GM12878 (cell line): ENCODE measurements around the gene LIFR. TPM values are rescaled to one million over a fixed set of nuclear protein-coding genes. Genes with fewer than 3 reads are reported as not detected.

Source experiments
- ATAC-seq: fragments of 200-7000 bp; cut with Tn5 transposase; 3 replicates; pipeline ENCODE4 v1.9.1; 2020; ENCODE audit warnings: mild to moderate bottlenecking, moderate library complexity
- BruUV-seq: library from RNA; stranded (reverse); fragments of 400-500 nt; replicated peaks from 2 replicates; lab custom pipeline; 2021; lab: Mats Ljungman, UMichigan
- CTCF ChIA-PET: fragments of 300-600 bp; sonication (Branson Sonifier 250); formaldehyde crosslinking; extraction: SDS; loops from one replicate; lab custom pipeline; 2021; ENCODE audit warnings: inconsistent platforms; lab: Yijun Ruan, JAX
- POLR2A ChIA-PET: fragments of 350-600 bp; formaldehyde crosslinking; extraction: SDS; loops from one replicate; lab custom pipeline; 2021; ENCODE audit warnings: inconsistent platforms; lab: Charles Lee
- RAD21 ChIA-PET: fragments of 300-600 bp; sonication (Branson Sonifier 250); formaldehyde crosslinking; loops from one replicate; lab custom pipeline; 2023; ENCODE audit warnings: antibody characterized with exemption; ENCODE audit not compliant: unreplicated experiment; lab: Charles Lee
- SMC1A ChIA-PET: fragments of 300-600 bp; sonication (Branson Sonifier 250); formaldehyde crosslinking; loops from one replicate; lab custom pipeline; 2023; ENCODE audit not compliant: unreplicated experiment, uncharacterized antibody; lab: Charles Lee
- DNase-seq: peaks from one replicate; pipeline ENCODE4 v3.0.0-alpha.2; 2011; ENCODE audit warnings: low read depth, low spot score
- FAIRE-seq: peaks from 3 replicates; lab custom pipeline; 2011; peaks lifted over from hg19 to GRCh38; lab: Jason Lieb, UNC
- H2AFZ ChIP-seq: 2 replicates; pipeline ENCODE4 v1.6.0; 2011; ENCODE audit warnings: low read depth, low read length, control low read depth; ENCODE audit not compliant: control insufficient read depth
- H3K27ac ChIP-seq: 2 replicates; pipeline ENCODE4 v1.5.1; 2011; ENCODE audit warnings: control low read depth; ENCODE audit not compliant: control insufficient read depth, insufficient read depth
- H3K27me3 ChIP-seq, 2 experiments: replicated peaks in 1 of 2; 2 replicates each; pipeline versions ENCODE4 v1.6.0 to v1.6.1; 2011; ENCODE audit warnings: low read length in 1 of 2; ENCODE audit not compliant: control insufficient read depth in 2 of 2, insufficient read depth in 2 of 2
- H3K36me3 ChIP-seq, 2 experiments: 2 replicates each; pipeline ENCODE4 v1.5.1; 2011; ENCODE audit warnings: low read length in 1 of 2; ENCODE audit not compliant: control insufficient read depth in 2 of 2, insufficient read depth in 2 of 2
- H3K4me1 ChIP-seq: 2 replicates; pipeline ENCODE4 v1.6.1; 2011; ENCODE audit warnings: mild to moderate bottlenecking, low read length, moderate library complexity, mixed read lengths; ENCODE audit not compliant: control insufficient read depth, insufficient read depth
- H3K4me2 ChIP-seq: 2 replicates; pipeline ENCODE4 v1.6.0; 2011; ENCODE audit warnings: control low read depth; ENCODE audit not compliant: control insufficient read depth, insufficient read depth
- H3K4me3 ChIP-seq: fragments of 200-600 bp; sonication (generic); 2 replicates; pipeline ENCODE4 v1.5.1; 2016
- H3K79me2 ChIP-seq: 2 replicates; pipeline ENCODE4 v1.6.0; 2011; ENCODE audit warnings: low read length; ENCODE audit not compliant: control insufficient read depth, insufficient read depth
- H3K9ac ChIP-seq: 2 replicates; pipeline ENCODE4 v1.8.0; 2011; ENCODE audit warnings: low read length, control low read depth, mixed read lengths; ENCODE audit not compliant: control insufficient read depth, insufficient read depth
- H3K9me3 ChIP-seq: replicated peaks from 3 replicates; pipeline ENCODE4 v1.5.1; 2011; ENCODE audit warnings: mild to moderate bottlenecking, low read length; ENCODE audit not compliant: control insufficient read depth, insufficient read depth
- H4K20me1 ChIP-seq: 2 replicates; pipeline ENCODE4 v1.6.0; 2011; ENCODE audit not compliant: control insufficient read depth, insufficient read depth
- JUNB ChIP-seq: IDR thresholded peaks from 2 replicates; pipeline ENCODE4 v1.6.1; 2016; ENCODE audit warnings: antibody characterized with exemption, mild to moderate bottlenecking
- KAT2A ChIP-seq: conservative IDR thresholded peaks from 2 replicates; pipeline ENCODE4 v1.6.1; 2011; ENCODE audit warnings: low read depth, low read length; ENCODE audit not compliant: control insufficient read depth
- RCOR1 ChIP-seq: conservative IDR thresholded peaks from 2 replicates; pipeline ENCODE4 v1.6.1; 2012; ENCODE audit warnings: low read depth, low read length, improper control_type of control experiment
- RUNX3 ChIP-seq: IDR thresholded peaks from 2 replicates; pipeline ENCODE4 v1.6.1; 2012; ENCODE audit warnings: low read length, inconsistent platforms
- SIX5 ChIP-seq: IDR thresholded peaks from 2 replicates; pipeline ENCODE4 v1.6.1; 2011; ENCODE audit warnings: mild to moderate bottlenecking, low read depth, low read length, moderate library complexity; ENCODE audit not compliant: severe bottlenecking
- YBX1 ChIP-seq: fragments of 450-650 bp; IDR thresholded peaks from 2 replicates; pipeline ENCODE4 v1.6.1; 2016; ENCODE audit warnings: antibody characterized with exemption
- WGBS: methylation state at CpG from one replicate; pipeline ENCODE4 v1.1.6; 2016; ENCODE audit warnings: low lambda C conversion rate; ENCODE audit not compliant: insufficient replicate concordance, insufficient coverage; ENCODE audit errors: missing lambda C conversion rate; 5-methylcytosine and 5-hydroxymethylcytosine counted together
- in situ Hi-C: fragments of 300-500 bp; cut with MboI; formaldehyde crosslinking; loops from 9 replicates; pipeline ENCODE4 v1.14.3; 2018; ENCODE audit warnings: mixed read lengths
- intact Hi-C: fragments of 100-400 bp; cut with micrococcal nuclease; formaldehyde crosslinking; loops from one replicate; pipeline ENCODE4 v1.14.2; 2022; ENCODE audit not compliant: unreplicated experiment
- polyA plus RNA-seq, 11 experiments: library from polyadenylated mRNA; depleted of rRNA in 4 of 11; unstranded in 6 of 11; stranded (reverse) in 5 of 11; fragments of >200 nt; fragmentation: Nextera tagmentation in 4 of 11; fragmentation: Illumina TruSeq in 1 of 11; extraction: Ambion mirVana in 4 of 11; extraction: Trizol in 1 of 11; gene quantifications; 1 replicate in 1 of 11; 2 replicates in 10 of 11; pipeline versions ENCODE4 v1.2.1 to v1.2.3, GENCODE V29; 2011 to 2016; ENCODE audit warnings: inconsistent platforms in 2 of 11, missing spikeins in 2 of 11, low read depth in 1 of 11
- total RNA-seq, 4 experiments: library from RNA; depleted of rRNA in 3 of 4; stranded (reverse); fragments of >200 nt in 3 of 4; fragmentation: Illumina TruSeq in 1 of 4; extraction: Trizol in 1 of 4; gene quantifications; 2 replicates each; pipeline versions ENCODE4 v1.2.1 to v1.2.3, GENCODE V29; 2013 to 2021
- TF ChIP-seq, protein P1 (sequence below): IDR thresholded peaks from 2 replicates; pipeline ENCODE4 v1.6.1; 2012; ENCODE audit warnings: low read depth, low read length, improper control_type of control experiment
- TF ChIP-seq, protein P2 (sequence below): fragments of 450-650 bp; IDR thresholded peaks from 2 replicates; pipeline ENCODE4 v1.6.1; 2017; ENCODE audit warnings: borderline replicate concordance

The LIFR gene
- total and polyA plus RNA-seq, 10 of the 15 experiments (the other 5 are each of a cell fraction or from before 2014, with no cell fraction given), result 0.10 TPM; not detected in 9

DNA sequence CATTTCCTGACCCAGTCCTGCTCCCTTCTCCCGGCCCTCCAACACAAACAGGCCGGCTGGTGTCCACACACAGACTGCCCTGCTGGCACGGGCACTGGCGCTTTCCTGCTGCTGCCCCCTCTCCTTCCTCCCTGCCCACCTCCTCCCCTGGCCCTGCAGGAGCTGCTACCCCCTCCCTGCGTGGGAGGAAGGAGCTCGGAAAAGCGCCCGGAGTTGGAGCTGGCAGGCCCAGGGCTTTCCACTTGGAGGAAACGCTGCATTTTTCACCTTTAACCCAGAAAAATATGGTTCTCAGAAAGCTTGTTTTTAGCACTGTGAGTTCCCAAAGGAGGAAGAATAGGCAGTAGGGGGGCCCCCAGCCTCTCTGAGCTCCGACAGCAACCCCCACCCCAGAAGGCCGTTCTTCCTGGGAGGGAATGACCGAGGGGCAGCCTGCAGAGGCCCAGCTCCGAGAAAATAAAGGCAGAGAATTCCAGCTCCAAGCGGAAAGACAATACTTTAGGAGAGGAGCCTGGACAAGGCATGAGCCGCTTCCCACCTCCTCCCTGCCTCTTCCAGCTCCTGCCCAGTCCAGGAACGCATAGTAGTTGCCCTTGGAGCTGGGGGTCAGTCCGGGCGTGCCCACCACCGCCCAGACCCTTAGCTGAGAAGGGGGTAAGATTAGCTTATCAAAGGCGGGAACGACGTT is 88.9 kb downstream of the LIFR start (continued):
- TF ChIP-seq JUNB, result no peak
- TF ChIP-seq YBX1, result no peak
- TF ChIP-seq, protein P1, sequence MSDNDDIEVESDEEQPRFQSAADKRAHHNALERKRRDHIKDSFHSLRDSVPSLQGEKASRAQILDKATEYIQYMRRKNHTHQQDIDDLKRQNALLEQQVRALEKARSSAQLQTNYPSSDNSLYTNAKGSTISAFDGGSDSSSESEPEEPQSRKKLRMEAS, result no peak

DNA sequence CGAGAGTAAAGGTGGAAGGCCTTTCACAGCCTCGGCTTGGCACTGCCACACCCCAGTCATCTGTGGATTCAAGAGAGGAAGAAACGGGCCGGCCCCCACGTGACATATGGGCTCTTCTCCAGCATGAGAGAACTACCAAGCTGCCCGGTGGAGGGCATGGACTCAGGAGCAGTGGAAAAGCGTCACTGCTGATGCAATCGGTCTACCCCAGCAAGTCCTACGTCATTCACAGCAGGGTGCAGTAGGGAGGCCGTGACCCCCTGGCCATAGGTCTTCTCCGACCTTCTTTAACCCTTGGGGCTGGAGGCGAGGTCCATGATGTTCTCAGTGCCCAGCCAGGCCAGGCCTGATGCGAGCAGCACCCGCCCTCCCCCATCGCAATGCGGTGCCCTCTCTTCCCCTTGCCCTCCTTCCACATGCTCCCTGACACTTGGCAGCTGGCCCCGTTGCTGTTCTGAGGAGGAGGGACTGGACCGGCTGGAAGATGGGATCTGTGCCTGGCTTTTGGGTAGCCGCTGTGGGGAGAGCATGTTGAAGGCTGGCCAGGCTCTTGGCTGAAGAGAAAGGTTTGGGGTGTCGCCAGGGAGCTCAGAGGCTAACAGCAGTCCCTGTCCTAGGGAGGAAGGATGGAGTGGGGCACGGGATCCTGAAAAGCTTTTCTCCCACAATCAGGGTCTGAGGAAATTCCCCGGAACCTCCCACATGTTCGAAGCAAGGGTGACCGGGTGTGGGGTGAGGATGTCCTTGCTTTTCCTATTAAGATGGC is 89.8 kb downstream of the LIFR start:
- 42% methylated on average over 23 of the region's 24 CpGs for WGBS
- Histone ChIP-seq H3K36me3 (no peaks in the 10 kb centered on the region), H3K9me3 (no peaks in the 10 kb centered on the region), H3K4me2 (no peak overlapping the region), H3K27ac (no peak overlapping the region), H3K4me3 (no peak overlapping the region), H3K9ac (no peak overlapping the region), H2AFZ (no peak overlapping the region), H3K4me1 (no peaks in the 10 kb centered on the region), H4K20me1 (no peaks in the 10 kb centered on the region; the same call in 1 of the 2 replicates), H3K79me2 (no peaks in the 10 kb centered on the region), H3K27me3 (peaks cover 0 to 6% of the 10 kb centered on the region in 2 experiments; a peak in 3 of 4 replicates)
- CTCF ChIA-PET, result no interaction called here
- BruUV-seq, result no TSS peak
- RAD21 ChIA-PET, result no interaction called here
- DNase-seq (no peak), ATAC-seq (no peak), FAIRE-seq (no peak)
- in situ Hi-C loops (no loop called here), intact Hi-C loops (no loop called here)
- SMC1A ChIA-PET, result interaction anchor here (2.7 kb wide), 1 partner anchor 25 kb away, joined by 10 read pairs; no protein-coding TSS in a partner anchor
- POLR2A ChIA-PET, result no interaction called here
- TF ChIP-seq SIX5 (no peak), KAT2A (no peak), RCOR1 (no peak), RUNX3 (no peak)
- TF ChIP-seq, protein P2, sequence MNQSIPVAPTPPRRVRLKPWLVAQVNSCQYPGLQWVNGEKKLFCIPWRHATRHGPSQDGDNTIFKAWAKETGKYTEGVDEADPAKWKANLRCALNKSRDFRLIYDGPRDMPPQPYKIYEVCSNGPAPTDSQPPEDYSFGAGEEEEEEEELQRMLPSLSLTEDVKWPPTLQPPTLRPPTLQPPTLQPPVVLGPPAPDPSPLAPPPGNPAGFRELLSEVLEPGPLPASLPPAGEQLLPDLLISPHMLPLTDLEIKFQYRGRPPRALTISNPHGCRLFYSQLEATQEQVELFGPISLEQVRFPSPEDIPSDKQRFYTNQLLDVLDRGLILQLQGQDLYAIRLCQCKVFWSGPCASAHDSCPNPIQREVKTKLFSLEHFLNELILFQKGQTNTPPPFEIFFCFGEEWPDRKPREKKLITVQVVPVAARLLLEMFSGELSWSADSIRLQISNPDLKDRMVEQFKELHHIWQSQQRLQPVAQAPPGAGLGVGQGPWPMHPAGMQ, result no peak
